HG03196 (cell line): ENCODE results near the gene ARTN.

Experiments used
- ATAC-seq: cut with Tn5 transposase; IDR thresholded peaks from one replicate; pipeline ENCODE4 v1.9.1; 2021; ENCODE audit not compliant: unreplicated experiment

The ARTN gene

DNA sequence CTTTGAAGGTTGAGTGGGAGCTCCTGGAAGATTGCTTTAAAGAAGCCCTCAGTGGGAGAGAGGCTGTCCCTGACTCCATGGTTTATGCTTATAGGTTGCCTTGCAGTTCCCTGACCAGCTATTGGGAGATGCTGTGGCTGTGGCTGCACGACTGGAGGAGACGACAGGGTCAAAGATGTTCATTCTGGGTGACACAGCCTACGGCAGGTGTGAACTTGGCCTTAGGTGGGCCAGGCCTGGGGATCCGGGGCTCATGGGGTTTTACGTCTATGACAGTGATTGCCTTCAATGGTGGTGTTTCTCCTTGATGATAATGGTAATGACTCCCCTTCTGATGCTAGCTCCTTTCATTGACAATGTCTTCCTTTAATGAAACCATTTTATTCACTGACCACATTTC, 36.9 kb downstream of the ARTN start:
- ATAC-seq = no peak

DNA sequence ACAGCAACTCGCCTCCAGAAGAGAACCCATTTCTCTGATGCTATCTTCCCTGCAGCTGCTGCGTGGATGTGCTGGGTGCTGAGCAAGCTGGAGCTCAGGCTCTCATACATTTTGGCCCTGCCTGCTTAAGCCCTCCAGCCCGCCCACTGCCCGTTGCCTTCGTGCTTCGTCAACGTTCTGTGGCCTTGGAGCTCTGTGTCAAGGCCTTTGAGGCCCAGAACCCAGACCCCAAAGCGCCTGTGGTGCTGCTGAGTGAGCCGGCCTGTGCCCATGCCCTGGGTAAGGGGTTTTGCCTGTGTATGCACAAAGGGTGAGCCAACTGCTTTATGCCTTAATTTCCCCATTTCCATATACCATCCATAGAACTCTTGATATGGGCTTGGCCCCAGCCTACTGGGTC, 37.3 kb downstream of the ARTN start:
- ATAC-seq = no peak

DNA sequence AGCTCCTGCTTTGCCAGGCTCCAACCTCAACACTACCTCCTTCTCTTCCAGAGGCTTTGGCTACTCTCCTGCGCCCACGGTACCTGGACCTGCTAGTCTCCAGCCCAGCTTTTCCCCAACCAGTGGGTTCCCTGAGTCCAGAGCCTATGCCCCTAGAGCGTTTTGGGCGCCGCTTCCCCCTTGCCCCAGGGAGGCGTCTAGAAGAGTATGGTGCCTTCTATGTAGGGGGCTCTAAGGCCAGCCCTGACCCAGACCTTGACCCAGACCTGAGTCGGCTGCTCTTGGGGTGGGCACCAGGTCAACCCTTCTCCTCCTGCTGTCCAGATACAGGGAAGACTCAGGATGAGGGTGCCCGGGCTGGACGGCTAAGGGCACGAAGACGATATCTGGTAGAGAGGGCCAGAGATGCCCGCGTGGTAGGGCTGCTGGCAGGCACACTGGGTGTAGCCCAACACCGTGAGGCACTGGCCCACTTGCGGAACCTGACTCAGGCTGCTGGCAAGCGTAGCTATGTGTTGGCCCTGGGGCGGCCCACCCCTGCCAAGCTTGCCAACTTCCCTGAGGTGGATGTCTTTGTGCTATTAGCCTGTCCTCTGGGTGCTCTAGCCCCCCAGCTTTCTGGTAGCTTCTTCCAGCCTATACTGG, 37.9 kb downstream of the ARTN start:
- no peak for ATAC-seq

DNA sequence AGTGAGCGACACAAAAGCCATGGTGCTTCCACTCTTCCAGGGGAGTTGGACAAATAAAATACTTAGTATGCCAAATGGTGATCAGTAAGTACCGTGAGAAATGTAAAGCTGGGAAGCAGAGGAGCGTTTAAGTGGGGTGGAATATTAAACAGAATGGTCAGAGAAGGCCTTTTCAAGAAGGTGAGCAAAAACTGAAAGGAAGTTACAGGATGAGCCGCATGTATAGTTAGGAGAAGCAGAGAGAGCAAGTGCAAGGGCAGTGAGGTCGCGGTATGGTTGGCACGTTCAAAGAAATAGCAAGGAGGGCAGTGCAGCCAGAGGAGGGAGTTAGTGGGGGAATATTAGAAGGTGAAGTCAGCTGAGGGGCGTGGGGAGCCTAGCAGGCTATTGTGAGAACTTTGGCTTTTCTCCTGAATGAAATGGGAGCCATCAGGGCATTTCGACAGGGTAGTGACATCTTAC, 40.4 kb downstream of the ARTN start:
- peak; percentile 1 for ATAC-seq

DNA sequence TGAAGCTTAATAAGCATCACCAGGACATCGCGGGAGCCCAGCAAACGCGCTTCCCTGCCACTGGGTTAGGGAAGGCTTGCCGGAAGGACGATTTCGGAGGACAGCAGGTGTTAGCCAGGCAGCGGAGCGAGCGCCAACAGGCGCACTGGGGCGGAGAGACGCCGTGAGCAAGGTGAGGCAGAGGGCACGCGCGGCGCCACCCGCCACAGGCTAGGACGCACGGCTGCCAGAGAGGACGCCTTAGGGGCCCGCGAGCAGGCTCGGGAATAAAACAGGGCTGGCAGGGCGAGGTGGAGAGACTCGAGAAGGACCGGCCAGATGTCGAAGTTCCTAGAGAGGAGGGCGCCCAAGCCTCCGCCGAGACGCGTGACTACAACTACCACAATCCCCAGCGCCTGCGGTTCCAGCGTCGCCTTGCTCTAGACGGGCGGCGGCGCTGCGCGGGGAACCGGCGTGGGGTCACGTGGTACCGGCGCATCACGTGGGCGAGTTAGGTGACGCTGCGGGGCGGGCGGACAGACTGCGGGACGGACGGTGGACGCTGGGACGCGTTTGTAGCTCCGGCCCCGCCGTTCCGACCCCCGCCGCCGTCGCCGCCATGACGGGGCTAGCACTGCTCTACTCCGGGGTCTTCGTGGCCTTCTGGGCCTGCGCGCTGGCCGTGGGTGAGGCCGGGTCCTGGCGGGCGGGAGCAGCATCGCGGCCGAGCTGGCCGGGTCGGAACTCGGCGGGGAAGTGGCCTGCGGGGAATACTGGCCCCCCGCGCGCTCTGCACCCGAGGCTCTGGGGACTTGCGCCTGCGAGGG, 41.0 kb downstream of the ARTN start, which contains the start of gene ATP6V0B:
Gene ATP6V0B (plus strand): TSS at position 518 of the 806 bp plus-strand sequence. CDS start 81 bp downstream, at position 599.
- peak; percentile 49 for ATAC-seq

DNA sequence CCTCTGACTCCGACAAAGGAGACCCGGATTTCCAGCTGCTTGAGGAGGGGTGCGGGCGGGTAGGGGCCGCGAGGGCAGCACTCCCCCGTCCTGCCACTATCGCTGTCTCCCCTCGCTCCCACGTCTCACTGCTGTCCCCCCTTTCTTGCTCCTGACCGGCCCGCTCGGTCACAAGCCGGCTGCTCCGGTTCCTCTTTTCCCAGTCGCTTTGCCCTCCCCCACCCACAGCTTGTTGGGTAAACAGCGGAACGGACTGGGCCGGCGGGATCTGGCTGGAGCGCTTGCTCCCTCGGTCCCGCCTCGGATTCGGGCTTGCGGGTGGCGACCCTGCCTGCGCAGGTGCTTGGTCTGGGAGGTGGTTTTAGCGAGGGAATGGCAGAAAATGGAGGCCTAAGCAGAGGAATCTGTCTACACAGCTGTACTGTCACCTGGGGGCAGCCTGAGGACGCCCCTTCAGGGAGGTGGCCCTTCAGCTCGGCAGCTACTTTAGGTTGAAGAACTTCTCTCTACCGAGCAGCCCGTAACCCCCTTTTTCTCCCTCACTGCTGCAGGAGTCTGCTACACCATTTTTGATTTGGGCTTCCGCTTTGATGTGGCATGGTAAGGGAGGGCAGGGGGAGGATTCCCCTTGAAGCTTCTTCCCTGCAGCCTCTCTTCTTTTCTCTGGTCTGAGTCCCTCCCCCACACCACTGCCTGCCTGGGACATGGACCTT, 41.8 kb downstream of the ARTN start:
- no peak for ATAC-seq

DNA sequence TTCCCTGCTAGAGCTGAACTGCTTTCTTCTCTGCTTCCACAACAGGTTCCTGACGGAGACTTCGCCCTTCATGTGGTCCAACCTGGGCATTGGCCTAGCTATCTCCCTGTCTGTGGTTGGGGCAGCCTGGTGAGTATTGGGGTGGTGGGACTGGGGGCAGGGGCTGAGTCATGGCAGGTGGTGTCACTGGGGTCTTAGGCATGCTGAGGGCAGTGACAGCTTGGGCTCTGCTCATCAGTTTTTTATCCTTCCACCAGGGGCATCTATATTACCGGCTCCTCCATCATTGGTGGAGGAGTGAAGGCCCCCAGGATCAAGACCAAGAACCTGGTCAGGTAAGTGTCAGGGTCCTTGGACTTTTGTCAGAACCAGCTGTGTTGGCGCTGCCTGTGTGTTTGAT, 42.4 kb downstream of the ARTN start:
- no peak for ATAC-seq

DNA sequence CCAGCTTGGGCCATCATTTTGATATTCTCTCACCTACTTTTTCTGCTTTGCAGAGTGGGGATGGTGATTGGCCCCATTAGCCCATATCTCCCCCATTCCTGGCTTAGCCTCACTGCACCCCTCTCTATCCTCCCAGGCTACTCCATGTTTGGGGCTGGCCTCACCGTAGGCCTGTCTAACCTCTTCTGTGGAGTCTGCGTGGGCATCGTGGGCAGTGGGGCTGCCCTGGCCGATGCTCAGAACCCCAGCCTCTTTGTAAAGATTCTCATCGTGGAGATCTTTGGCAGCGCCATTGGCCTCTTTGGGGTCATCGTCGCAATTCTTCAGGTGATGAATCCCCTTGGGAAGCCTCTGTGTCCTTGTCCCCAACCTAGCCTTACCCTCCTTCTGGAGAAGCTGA, 43.3 kb downstream of the ARTN start:
- no peak for ATAC-seq

DNA sequence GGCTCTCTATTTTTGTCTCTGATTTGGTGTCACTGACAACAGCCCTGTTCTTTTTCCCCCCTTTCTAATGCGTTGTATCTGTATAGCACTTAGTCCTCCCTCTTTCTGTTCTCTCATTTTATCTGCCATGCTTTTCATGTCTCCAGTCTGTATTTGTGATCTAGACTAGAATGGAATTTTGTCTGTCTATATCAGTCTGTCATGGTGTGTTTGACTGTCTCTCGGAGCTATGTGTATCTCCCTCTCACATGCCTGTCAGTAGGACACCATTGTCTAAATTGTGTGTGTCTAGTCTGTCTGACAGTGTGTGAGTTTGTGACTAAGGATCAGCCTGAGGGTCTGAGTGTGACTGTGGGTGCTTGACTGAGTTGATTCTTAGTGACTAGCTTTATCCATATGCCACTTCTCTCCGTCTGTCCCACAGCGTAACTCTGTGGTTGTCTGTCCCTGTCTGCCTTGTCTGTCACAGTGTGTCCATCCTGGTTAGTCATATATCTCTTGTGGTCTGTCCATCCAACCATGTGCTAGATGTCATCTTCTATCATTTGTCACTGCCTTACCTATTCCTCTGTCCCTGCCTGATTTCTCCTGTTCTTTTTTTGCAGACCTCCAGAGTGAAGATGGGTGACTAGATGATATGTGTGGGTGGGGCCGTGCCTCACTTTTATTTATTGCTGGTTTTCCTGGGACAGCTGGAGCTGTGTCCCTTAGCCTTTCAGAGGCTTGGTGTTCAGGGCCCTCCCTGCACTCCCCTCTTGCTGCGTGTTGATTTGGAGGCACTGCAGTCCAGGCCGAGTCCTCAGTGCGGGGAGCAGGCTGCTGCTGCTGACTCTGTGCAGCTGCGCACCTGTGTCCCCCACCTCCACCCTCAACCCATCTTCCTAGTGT, 44.0 kb downstream of the ARTN start:
- no peak for ATAC-seq

DNA sequence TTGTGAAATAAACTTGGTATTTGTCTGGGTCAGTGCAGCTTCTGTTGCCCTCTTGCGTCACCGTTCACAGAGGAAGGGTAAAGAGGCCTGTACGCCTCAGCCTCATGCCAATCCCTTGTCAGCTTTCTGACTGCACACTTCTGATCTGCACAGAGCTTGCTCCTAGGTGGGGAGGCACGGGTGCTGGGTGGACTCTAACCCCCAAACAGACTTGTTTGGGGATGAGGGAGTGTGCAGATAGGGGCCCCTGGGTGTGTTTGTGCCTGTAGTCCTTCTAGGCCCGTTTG, 44.6 kb downstream of the ARTN start:
- no peak for ATAC-seq

DNA sequence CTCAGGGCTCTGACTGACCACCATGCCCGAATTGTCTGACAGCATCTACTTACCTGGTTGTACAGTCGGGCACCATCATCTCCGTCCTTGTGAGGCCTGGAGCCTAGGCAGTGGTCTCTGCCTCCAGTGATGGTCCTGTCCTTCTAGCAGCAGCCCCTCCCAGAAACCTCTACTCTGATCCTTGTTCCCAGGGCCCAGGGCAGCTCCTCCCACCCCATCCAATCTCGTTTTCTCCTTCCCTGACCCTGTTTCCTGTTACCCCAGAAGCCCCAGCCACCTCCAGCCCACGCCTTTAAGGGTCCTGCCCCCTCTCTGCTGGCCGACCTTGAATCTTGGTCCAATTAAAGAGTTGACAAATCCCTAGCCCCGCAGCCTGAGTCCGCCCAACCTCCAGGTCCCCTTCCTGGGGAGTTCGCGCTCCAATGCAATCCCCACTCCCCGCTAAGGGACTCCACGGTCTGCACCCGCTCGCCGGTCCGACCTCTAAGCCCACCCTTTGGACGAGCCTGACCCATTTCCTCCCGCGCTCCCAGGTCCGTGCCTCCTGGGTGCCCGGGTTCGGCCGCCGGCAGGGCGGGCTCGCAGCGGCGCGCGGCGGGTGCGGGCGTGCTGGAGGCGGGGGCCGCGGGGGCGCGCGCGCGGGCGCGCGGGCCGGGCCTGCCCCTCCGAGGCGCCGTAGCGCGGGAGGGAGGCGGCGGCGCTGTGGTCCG, 45.1 kb downstream of the ARTN start, which contains the start of gene B4GALT2:
Gene B4GALT2 (plus strand): TSS at position 660 of the 710 bp plus-strand sequence. CDS start 1,951 bp downstream, outside the sequence.
- no peak for ATAC-seq

DNA sequence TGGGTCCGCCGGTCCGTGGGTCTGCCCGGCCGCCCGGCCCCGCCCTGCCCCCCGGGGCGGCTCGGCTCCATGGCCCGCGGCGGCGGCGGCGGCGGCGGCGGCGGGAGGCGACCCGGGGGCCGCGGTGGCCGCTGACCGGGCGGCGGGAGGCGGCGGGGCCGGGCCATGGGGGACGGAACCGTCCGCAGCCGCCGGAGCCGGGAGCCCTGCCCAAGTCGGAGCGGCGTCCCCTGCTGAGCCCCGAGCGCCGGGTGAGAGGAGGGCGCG, 45.6 kb downstream of the ARTN start:
- no peak for ATAC-seq

DNA sequence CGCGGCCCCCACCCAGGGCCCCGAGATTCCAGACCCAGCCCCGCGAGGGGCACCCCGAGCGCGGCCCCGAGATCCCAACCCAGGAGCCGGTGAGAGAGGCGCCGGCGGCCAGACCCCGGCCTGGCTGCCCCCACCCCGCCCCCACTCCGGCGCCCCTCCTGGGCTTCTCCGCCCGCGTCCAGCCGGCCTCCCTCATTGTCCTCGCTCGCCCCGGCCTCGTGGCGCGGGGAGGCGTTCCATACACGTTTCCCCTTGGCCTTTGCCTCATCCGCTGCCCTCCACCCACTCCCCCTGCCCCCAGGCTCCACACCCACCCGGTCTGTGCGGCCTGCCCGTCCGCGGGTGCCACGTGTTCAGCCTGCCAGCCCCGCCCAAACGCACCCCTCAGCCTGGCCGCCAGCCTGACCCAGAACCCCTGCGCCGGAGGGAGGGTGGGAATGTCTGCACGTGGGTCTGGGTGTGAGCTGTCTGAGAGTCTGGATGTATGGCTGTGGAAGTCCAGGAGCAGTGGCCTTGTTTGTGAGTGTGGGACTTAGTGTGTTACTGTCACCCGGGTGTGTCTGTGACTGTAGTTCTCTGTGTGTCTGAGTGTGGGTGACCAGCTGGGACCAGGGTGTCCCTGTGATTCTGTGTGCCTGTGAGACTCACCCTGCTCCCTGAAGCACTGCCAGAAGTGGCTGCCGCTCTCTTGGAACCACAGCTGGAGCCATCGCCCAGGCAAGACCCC, 46.1 kb downstream of the ARTN start:
- ATAC-seq = no peak

DNA sequence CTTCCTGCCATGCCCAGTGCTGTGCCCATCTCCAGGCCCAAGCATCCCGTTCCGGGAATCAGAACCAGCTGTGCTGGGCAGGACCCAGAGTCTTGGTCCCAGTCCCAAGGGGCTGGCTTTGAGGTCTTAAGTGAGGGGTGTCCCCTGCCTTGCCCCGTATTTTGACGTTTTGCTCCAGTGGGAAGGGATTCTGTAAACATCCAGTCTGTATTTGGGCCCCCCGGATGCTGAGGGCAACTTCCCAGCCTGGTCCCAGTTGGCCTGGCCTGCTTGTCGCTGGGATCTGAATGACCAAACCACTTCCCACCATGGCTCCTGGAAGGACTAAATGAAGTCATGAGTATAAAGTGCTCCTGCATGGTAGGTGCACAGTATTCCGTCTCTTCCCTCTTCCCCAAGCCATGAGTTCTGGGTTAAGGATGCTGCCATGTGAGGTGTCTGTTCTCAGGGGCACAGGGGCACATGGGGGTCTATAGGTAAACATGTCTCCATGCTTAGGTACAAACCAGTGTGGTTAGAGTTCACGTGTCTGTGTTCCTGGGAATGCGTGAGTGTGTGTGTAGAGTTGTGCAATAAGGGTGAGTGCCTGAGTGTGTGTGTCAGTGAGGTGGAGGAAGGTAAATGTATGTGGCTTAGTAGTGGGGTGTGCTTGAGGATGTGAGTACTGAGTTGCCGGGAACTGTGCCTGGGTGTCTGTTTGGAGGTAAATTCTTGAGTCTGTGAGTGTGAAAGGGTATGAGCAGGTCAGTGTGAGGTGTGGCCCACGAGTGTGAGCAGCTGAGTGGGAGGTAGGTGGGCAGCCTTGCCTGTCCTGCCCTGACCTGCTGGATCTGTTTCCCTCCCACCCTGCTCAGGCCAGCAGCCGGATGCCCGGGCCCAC, 46.9 kb downstream of the ARTN start:
- no peak for ATAC-seq

DNA sequence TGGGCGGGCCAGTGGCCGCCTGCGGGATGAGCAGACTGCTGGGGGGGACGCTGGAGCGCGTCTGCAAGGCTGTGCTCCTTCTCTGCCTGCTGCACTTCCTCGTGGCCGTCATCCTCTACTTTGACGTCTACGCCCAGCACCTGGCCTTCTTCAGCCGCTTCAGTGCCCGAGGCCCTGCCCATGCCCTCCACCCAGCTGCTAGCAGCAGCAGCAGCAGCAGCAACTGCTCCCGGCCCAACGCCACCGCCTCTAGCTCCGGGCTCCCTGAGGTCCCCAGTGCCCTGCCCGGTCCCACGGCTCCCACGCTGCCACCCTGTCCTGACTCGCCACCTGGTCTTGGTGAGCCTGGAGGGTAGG, 47.5 kb downstream of the ARTN start:
- no peak for ATAC-seq

DNA sequence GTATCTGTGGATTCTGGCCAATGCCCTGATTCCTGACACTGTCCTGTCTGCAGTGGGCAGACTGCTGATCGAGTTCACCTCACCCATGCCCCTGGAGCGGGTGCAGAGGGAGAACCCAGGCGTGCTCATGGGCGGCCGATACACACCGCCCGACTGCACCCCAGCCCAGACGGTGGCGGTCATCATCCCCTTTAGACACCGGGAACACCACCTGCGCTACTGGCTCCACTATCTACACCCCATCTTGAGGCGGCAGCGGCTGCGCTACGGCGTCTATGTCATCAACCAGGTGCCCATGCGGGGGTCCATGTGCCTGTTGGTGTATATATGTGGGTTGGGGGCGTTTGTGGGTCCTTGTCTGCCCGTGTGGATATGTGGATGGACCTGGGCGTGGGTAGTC, 48.0 kb downstream of the ARTN start:
- no peak for ATAC-seq

DNA sequence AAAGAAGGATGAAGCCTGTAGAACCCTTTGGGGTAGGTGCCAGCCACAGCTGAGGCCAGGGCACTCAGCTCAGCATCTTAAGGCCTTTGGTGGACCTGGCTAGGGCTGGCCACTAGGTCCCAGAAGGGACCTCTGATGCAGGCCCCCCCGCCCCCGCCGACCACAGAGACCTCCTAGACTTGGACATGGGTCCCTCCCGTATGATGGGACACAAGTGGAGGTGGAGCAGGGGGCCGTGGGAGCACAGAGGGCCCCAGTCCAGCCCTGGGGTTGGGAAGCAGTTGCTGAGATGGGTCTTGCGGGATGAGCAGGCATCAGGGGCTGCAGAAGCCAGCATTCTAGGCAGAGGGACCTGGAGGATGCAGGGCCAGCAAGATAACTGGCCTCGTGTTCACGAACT, 48.6 kb downstream of the ARTN start:
- ATAC-seq = no peak

DNA sequence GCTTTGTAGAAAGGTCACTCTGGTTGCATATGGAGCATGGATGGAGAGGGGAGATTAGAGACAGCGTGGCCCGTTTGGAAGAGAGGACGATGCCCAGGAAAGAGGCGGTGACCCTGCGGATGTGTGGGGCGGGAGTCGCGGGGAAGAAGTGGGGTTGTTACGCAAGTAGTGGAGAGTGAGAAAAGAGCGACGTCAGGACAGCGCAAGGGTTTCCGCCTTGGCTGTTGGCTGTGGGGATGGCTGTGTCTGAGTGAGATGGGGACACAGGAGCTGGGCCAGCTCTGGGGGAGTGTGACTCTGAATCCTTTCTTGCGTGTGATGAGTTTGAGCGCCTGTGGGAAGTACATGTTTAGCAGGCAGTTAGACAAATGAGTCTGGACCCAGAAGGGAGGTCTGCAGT, 49.2 kb downstream of the ARTN start:
- no peak for ATAC-seq

DNA sequence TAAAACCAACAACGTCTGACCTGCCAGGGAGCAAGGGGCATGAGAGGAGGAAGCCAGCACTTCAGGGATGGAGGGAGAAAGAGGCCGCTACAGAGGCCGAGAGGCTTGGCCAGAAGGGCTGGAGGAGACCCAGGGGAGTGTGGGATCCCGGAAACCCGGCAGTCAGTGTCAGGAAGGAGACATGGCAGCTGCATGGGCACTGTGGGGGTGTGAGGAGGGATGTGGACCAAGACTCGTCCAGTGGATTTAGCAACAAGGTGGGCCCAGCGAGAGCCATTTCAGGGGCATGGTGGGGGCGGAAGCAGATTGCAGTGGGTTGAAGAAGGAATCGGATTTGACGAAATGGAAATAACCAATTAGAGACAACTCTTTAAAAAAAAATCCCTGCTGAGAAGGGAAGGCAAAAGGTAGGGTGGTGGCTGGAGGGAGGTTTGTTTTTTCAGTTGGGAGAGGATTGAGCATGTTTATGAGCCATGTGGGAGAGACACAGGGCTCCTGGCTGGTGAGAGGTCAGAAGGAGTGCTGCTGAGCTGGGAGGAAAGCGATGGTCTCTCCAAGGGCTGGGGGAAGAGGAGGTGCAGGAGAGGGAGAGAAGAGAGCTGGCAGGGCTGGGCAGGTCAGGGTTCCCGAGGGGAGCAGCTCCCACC, 49.8 kb downstream of the ARTN start:
- no peak for ATAC-seq
